ENCODE measurements around the gene CLK2. TPM values are rescaled to one million over a fixed set of nuclear protein-coding genes. Genes with fewer than 3 reads are reported as not detected.
A peak's percentile ranks its signal among the peaks of the same experiment; 100 is the strongest.

Gene CLK2
- total RNA-seq (10 to 100 TPM; 16.5 to 28.2 TPM), polyA plus RNA-seq (10 to 100 TPM in 1 of 2 donors, 1 to 10 TPM in 1; 8.3 to 13.2 TPM)

DNA sequence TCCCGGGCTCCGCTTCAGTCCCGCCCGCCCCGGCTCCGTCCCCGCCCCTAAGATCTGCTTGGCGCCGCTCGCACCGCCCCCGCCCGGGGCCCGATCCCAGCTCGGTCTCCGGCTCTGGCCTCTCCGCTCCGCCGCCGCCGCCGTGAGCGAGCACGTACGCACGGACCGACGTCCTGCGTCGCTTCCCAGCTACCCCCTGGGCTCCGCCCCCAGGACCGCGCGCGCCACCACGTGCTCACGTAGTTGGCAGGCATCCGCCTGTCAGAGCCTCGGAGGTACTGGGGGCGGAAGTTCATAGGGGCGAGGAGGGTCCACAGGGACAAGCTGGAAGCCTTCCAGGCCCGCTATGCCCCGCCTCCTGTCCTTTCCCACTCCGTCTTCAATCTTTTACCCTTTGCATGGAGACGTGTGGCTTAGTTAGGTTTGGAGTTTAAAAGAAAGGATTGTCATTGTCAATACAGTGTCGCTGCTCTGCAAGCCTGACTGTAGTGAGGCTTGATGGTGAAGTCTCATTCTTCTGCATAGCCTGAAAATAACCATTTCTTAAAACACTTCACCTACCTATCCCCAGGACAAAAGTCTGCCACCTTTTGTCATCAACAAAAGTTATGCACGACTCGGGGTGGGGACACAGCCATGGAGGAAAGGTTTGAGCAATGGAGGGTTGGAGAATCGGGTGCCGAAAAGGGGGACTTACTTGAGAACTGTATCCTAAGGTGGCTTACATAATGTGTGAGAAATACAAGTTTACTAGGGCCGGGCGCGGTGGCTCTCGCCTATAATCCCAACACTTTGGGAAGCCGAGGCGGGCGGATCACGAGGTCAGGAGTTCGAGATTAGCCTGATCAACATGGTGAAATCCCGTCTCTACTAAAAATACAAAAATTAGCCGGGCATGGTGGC is at the start of gene CLK2:
CLK2 (minus strand) TSS at position 162 of the 903 bp plus-strand sequence. CDS start 2,527 bp downstream, outside the sequence.
- H3K9ac ChIP-seq (ENCODE audit: low read depth in 1 of 2, low read length in 2 of 2), result peak within 1 kb of the TSS; percentile 56 to 77
- no peaks in the 10 kb centered on the region for H3K9me3 ChIP-seq (ENCODE audit: control insufficient read depth in 4 of 4, low read length in 3 of 4)
- peaks cover 8 to 37% (median 28%) of the 10 kb centered on the region in 4 donors for H3K4me1 ChIP-seq (ENCODE audit: control insufficient read depth in 4 of 4, insufficient read depth in 4 of 4, low read length in 3 of 4)
- TF ChIP-seq HNF4A (conservative IDR thresholded peaks at IDR 0.05) (peak; percentile 66 to 73), RXRA (IDR thresholded peaks at IDR 0.05) (peak; percentile 74 to 85), HNF4G (IDR thresholded peaks at IDR 0.05) (no peak), NR2F2 (IDR thresholded peaks at IDR 0.05) (peak; percentile 78), FOXA2 (IDR thresholded peaks at IDR 0.05) (no peak), TAF1 (conservative IDR thresholded peaks at IDR 0.05) (no peak), FOXA1 (IDR thresholded peaks at IDR 0.05) (peak; percentile 4), GABPA (IDR thresholded peaks at IDR 0.05 in 1 of 2, conservative IDR thresholded peaks at IDR 0.05 in 1 of 2) (peak in 1 of 2 donors; percentile 77), REST (IDR thresholded peaks at IDR 0.05) (peak; percentile 70), SP1 (IDR thresholded peaks at IDR 0.05) (peak; percentile 82), JUND (IDR thresholded peaks at IDR 0.05) (no peak), MAX (IDR thresholded peaks at IDR 0.05) (peak; percentile 81), EGR1 (IDR thresholded peaks at IDR 0.05; ENCODE audit: low read depth in 2 of 2) (peak in 1 of 2 donors; percentile 88), ZBTB33 (IDR thresholded peaks at IDR 0.05) (peak; percentile 38), RAD21 (IDR thresholded peaks at IDR 0.05) (peak; percentile 22 to 49), YY1 (IDR thresholded peaks at IDR 0.05) (peak; percentile 26)
- TF ChIP-seq, protein P1, sequence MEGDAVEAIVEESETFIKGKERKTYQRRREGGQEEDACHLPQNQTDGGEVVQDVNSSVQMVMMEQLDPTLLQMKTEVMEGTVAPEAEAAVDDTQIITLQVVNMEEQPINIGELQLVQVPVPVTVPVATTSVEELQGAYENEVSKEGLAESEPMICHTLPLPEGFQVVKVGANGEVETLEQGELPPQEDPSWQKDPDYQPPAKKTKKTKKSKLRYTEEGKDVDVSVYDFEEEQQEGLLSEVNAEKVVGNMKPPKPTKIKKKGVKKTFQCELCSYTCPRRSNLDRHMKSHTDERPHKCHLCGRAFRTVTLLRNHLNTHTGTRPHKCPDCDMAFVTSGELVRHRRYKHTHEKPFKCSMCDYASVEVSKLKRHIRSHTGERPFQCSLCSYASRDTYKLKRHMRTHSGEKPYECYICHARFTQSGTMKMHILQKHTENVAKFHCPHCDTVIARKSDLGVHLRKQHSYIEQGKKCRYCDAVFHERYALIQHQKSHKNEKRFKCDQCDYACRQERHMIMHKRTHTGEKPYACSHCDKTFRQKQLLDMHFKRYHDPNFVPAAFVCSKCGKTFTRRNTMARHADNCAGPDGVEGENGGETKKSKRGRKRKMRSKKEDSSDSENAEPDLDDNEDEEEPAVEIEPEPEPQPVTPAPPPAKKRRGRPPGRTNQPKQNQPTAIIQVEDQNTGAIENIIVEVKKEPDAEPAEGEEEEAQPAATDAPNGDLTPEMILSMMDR (IDR thresholded peaks at IDR 0.05; ENCODE audit: low read depth, low read length, missing input control), result no peak
- TF ChIP-seq, protein P2, sequence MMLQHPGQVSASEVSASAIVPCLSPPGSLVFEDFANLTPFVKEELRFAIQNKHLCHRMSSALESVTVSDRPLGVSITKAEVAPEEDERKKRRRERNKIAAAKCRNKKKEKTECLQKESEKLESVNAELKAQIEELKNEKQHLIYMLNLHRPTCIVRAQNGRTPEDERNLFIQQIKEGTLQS (IDR thresholded peaks at IDR 0.05), result no peak
- peak; percentile 94 for DNase-seq (ENCODE audit: low spot score)
- H3K36me3 ChIP-seq (ENCODE audit: control insufficient read depth in 4 of 4, insufficient read depth in 3 of 4, low read depth in 1 of 4, low read length in 3 of 4), result peaks cover 10 to 18% (median 17%) of the 10 kb centered on the region in 4 donors
- H3K4me3 ChIP-seq (ENCODE audit: low read depth in 1 of 3, low read length in 3 of 3), result peak within 1 kb of the TSS; percentile 89 to 97 (median 90)
- 16% methylated on average over 61 of the region's 61 CpGs for WGBS
- H3K27me3 ChIP-seq (ENCODE audit: control insufficient read depth in 4 of 4, insufficient read depth in 4 of 4, low read length in 3 of 4), result no peaks in the 10 kb centered on the region
- H3K27ac ChIP-seq (ENCODE audit: low read depth in 1 of 2, low read length in 2 of 2), result peak within 1 kb of the TSS; percentile 80 to 92
